ENCODE data around the gene FAM120B. TPM values are rescaled to one million over a fixed set of nuclear protein-coding genes. Genes with fewer than 3 reads are reported as not detected.

FAM120B gene
- total and polyA plus RNA-seq, 2 of the 4 experiments (the other 2 are of a cell fraction), result 15.3 to 28.0 TPM

- 93% methylated on average over 3 of the region's 7 CpGs; no CpG with 5 or more reads in 1 of the 2 experiments for WGBS, 2 experiments (ENCODE audit: extremely low coverage in 2 of 2, insufficient read length in 1 of 2)
- no peak overlapping the region for H2AK5ac ChIP-seq (ENCODE audit: low read depth, low read length)
- H2AK9ac ChIP-seq (replicated peaks; ENCODE audit: low read depth, low read length, poor library complexity), result no peak overlapping the region
- no peak overlapping the region for H3K4me2 ChIP-seq (ENCODE audit: low read depth, low read length)
- no peaks in the 10 kb centered on the region for H3K9me3 ChIP-seq (ENCODE audit: control insufficient read depth, insufficient read depth, low read length)
- no peak for TF ChIP-seq RFX5 (IDR thresholded peaks at IDR 0.05; ENCODE audit: low read depth, low read length)
- TF ChIP-seq MAFK (IDR thresholded peaks at IDR 0.05; ENCODE audit: low read depth, low read length), result no peak
- TF ChIP-seq RAD21 (IDR thresholded peaks at IDR 0.05; ENCODE audit: low read length), result no peak
- TF ChIP-seq MXI1 (IDR thresholded peaks at IDR 0.05; ENCODE audit: borderline replicate concordance, low read depth, low read length), result no peak
- TF ChIP-seq USF2 (IDR thresholded peaks at IDR 0.05; ENCODE audit: low read depth, low read length), result no peak
- no peak for TF ChIP-seq CEBPB (IDR thresholded peaks at IDR 0.05; ENCODE audit: low read depth, low read length)
- TF ChIP-seq ELK1 (IDR thresholded peaks at IDR 0.05; ENCODE audit: borderline replicate concordance, low read depth, low read length), result no peak
- no peak for TF ChIP-seq CTCF (conservative IDR thresholded peaks at IDR 0.05; ENCODE audit: low read depth, low read length)
- TF ChIP-seq RCOR1 (IDR thresholded peaks at IDR 0.05; ENCODE audit: insufficient replicate concordance, low read length), result no peak
- no peak for TF ChIP-seq FOS (IDR thresholded peaks at IDR 0.05; ENCODE audit: low read depth, low read length)
- TF ChIP-seq SMC3 (IDR thresholded peaks at IDR 0.05; ENCODE audit: low read depth, low read length), result no peak
- TF ChIP-seq BHLHE40 (IDR thresholded peaks at IDR 0.05; ENCODE audit: low read depth, low read length), result no peak
- TF ChIP-seq POLR2A (IDR thresholded peaks at IDR 0.05; ENCODE audit: low read depth, low read length), result no peak
- no peak for TF ChIP-seq CHD1 (IDR thresholded peaks at IDR 0.05; ENCODE audit: low read depth, low read length)
- TF ChIP-seq MAZ (IDR thresholded peaks at IDR 0.05; ENCODE audit: borderline replicate concordance, low read depth, low read length), result no peak
- TF ChIP-seq NFE2L2 (IDR thresholded peaks at IDR 0.05; ENCODE audit: low read depth, low read length), result no peak
- no peak overlapping the region for H2BK20ac ChIP-seq (ENCODE audit: low read depth, low read length)
- H3K18ac ChIP-seq (ENCODE audit: low read depth, low read length), result no peak overlapping the region
- CTCF ChIA-PET, result interaction anchor here (0.8 kb wide), 1 partner anchor 18 kb away, joined by 6 read pairs; no protein-coding TSS in a partner anchor
- 0 out of 2 replicates have a peak, but pooled peaks cover 3% of the 10 kb centered on the region for H3K9me1 ChIP-seq (ENCODE audit: insufficient read depth, low read length)
- H4K5ac ChIP-seq (ENCODE audit: low read depth, low read length), result no peak overlapping the region
- no peak overlapping the region for H2BK5ac ChIP-seq (ENCODE audit: low read depth, low read length, poor library complexity, severe bottlenecking)
- no TSS peak for BruUV-seq (replicated peaks)
- no peak overlapping the region for H3K4me3 ChIP-seq (ENCODE audit: insufficient read depth, low read depth, low read length)
- H3K4ac ChIP-seq (ENCODE audit: low read depth, low read length), result no peak overlapping the region
- no peak overlapping the region for H3K56ac ChIP-seq (ENCODE audit: extremely low read depth, insufficient read depth, low read length)
- H2BK15ac ChIP-seq (ENCODE audit: low read depth, low read length), result no peak overlapping the region
- H3K23ac ChIP-seq (ENCODE audit: low read depth, low read length), result no peak overlapping the region
- POLR2A ChIA-PET (ENCODE audit: unreplicated experiment), result no interaction called here
- H3K4me1 ChIP-seq (ENCODE audit: control insufficient read depth, insufficient read depth, low read length), result peaks cover 3% of the 10 kb centered on the region; the same call in 1 of the 2 replicates
- H4K8ac ChIP-seq (ENCODE audit: low read depth in 2 of 2, low read length in 2 of 2), result no peak overlapping the region
- DNase-seq (no peak), ATAC-seq (ENCODE audit: low read depth) (no peak)
- dilution Hi-C loops (cut with HindIII; ENCODE audit: low sequenced_read_pairs, unreplicated experiment) (no loop called here), intact Hi-C loops (cut with micrococcal nuclease) (no loop called here), in situ Hi-C loops (cut with MboI; ENCODE audit: low sequenced_read_pairs) (no loop called here)
- no peak overlapping the region for H2BK120ac ChIP-seq (ENCODE audit: low read depth, low read length)
- H3K27me3 ChIP-seq (ENCODE audit: control insufficient read depth, insufficient read depth, low read length), result peaks cover 2% of the 10 kb centered on the region
- no peak overlapping the region for H4K91ac ChIP-seq (ENCODE audit: insufficient read depth, low read depth, low read length)
- H3K9ac ChIP-seq (ENCODE audit: low read depth, low read length), result no peak overlapping the region
- H3K14ac ChIP-seq (replicated peaks; ENCODE audit: low read depth, low read length), result no peak overlapping the region
- H3K27ac ChIP-seq (ENCODE audit: insufficient read depth, low read length), result no peak overlapping the region
- no peaks in the 10 kb centered on the region for H4K20me1 ChIP-seq (ENCODE audit: insufficient read depth, low read length)
- H3K79me1 ChIP-seq (ENCODE audit: low read depth in 1 of 2, low read length in 2 of 2), result no peaks in the 10 kb centered on the region
- H3K36me3 ChIP-seq (ENCODE audit: control insufficient read depth, insufficient read depth, low read length), result no peaks in the 10 kb centered on the region
- H2AFZ ChIP-seq (replicated peaks; ENCODE audit: low read length, poor library complexity), result peak overlapping the region; percentile 19
Observed at GRCh38 chr6:170424604-170425126, 118.1 kb downstream of the FAM120B start.
